Heart left ventricle (tissue), 16 donors: ENCODE data around the gene HOXA2. TPM values are rescaled to one million over a fixed set of nuclear protein-coding genes. Genes with fewer than 3 reads are reported as not detected.

Experiments
- ATAC-seq, 4 donors: fragments of 200-7000 bp; cut with Tn5 transposase; one replicate each; pipeline ENCODE4 v1.9.1; 2020 to 2022; ENCODE audit warnings: moderate library complexity in 4 of 4, mild to moderate bottlenecking in 3 of 4, moderate number of reproducible peaks in 1 of 4
- DNase-seq, 5 donors: peaks; one replicate each; pipeline ENCODE4 v3.0.0-alpha.2; 2020
- H3K27ac ChIP-seq, 12 donors: fragments of 200-600 bp; sonication (generic) in 4 of 12; one replicate each; pipeline versions ENCODE4 v1.5.0 to v1.8.0; 2016 to 2022; ENCODE audit warnings: mild to moderate bottlenecking in 2 of 12
- H3K27me3 ChIP-seq, 9 donors: fragments of 200-600 bp; sonication (generic) in 2 of 9; one replicate each; pipeline versions ENCODE4 v1.5.1 to v1.8.0; 2016 to 2022; ENCODE audit warnings: mild to moderate bottlenecking in 3 of 9
- H3K36me3 ChIP-seq, 9 donors: fragments of 200-600 bp; sonication (generic) in 2 of 9; one replicate each; pipeline versions ENCODE4 v1.5.0 to v1.8.0; 2018 to 2022; ENCODE audit warnings: mild to moderate bottlenecking in 2 of 9
- H3K4me1 ChIP-seq, 12 donors: fragments of 200-600 bp; sonication (generic) in 4 of 12; one replicate each; pipeline versions ENCODE4 v1.5.0 to v1.8.0; 2016 to 2022; ENCODE audit warnings: mild to moderate bottlenecking in 3 of 12
- H3K4me3 ChIP-seq, 12 donors: fragments of 200-600 bp; sonication (generic) in 4 of 12; one replicate each; pipeline versions ENCODE4 v1.5.0 to v1.8.0; 2017 to 2022; ENCODE audit warnings: mild to moderate bottlenecking in 9 of 12, moderate library complexity in 4 of 12
- H3K9me3 ChIP-seq, 12 donors: fragments of 200-600 bp; sonication (generic) in 4 of 12; one replicate each; pipeline versions ENCODE4 v1.5.0 to v1.8.0; 2016 to 2022; ENCODE audit warnings: mild to moderate bottlenecking in 1 of 12
- CTCF ChIP-seq, 12 donors: fragments of 200-600 bp; sonication (generic) in 4 of 12; IDR thresholded peaks; one replicate each; pipeline versions ENCODE4 v1.5.0 to v1.8.0; 2018 to 2022; ENCODE audit warnings: antibody characterized with exemption in 12 of 12, mild to moderate bottlenecking in 5 of 12
- POLR2A ChIP-seq, 2 donors: fragments of 450-650 bp; IDR thresholded peaks; one replicate each; pipeline ENCODE4 v1.6.1; 2017; ENCODE audit warnings: antibody characterized with exemption in 2 of 2, mild to moderate bottlenecking in 2 of 2, moderate library complexity in 2 of 2
- WGBS, 4 donors: extraction: QIAGEN DNeasy Blood & Tissue Kit in 2 of 4; methylation state at CpG; one replicate each; pipeline versions ENCODE4 v1.1.5 to v1.1.7; 2013 to 2018; 5-methylcytosine and 5-hydroxymethylcytosine counted together
- intact Hi-C, 10 donors: fragments of 100-400 bp; cut with DNase I; formaldehyde crosslinking; loops; one replicate each; pipeline versions ENCODE4 v1.11.1 to v1.14.2; 2022
- polyA plus RNA-seq, 2 donors: library from polyadenylated mRNA; stranded (reverse); fragments of 200-250 nt; gene quantifications; one replicate each; pipeline ENCODE4 v1.2.3, GENCODE V29; 2013
- total RNA-seq, 9 donors: library from RNA; depleted of rRNA in 2 of 9; stranded (reverse); fragments of >200 nt in 2 of 9; fragmentation: NEBNext Ultra II Directional in 3 of 9; extraction: Animal tissue kit (Norgen Biotek cat#: 25700) in 3 of 9; gene quantifications; one replicate each; pipeline versions ENCODE4 v1.1.0 to v1.2.4, GENCODE V29; 2016 to 2023
- donor health status: ischemic (EF 13 %, LVEDD 7.1; RV severe dilation, severe dysfunction).
- donor health status: healthy with polysubstance abuse.
- donor health status: DM: no; HTN: yes; CAD: no.
- donor health status: DM: no; HTN: no; CAD: no.
- donor health status: ischemic (EF 25% LVEDD 6.9; RV normal size, moderate dysfunction).
- donor health status: ischemic (EF 25% LVEDD 5.7; RV mildly dilated, moderate dysfunction).
- donor health status: healthy.
- donor health status: DM: yes; HTN: yes; CAD: no.
- donor health status: ischemic (EF 35%, LVEDD 5.7; RV mildly dilated, moderate dysfunction).
- donor health status: nonischemic (EF 11% LVEDD 7.7; RV severe dilation, severe dysfunction).
- donor health status: DM: yes; HTN: yes; CAD: no.
- donor health status: PGD.
- donor health status: ischemic (EF 29% LVEDD 5.4; RV normal size, mild dysfunction).
- donor health status: nonischemic (EF 23%, LVEDD 6.1; RV moderate dilation, normal function).

The HOXA2 gene
- total and polyA plus RNA-seq, 11 donors = 0.03 to 0.57 (median 0.14) TPM; not detected in 8

- intact Hi-C loops = no loop called here
- Histone ChIP-seq H3K27ac (peak within 1 kb of the TSS in 1 of 12 donors; percentile 76), H3K4me1 (peaks cover 0 to 68% (median 23%) of the 10 kb centered on the region in 12 donors), H3K27me3 (peaks cover 87 to 100% (median 99%) of the 10 kb centered on the region in 9 donors), H3K4me3 (peak within 1 kb of the TSS in 10 of 12 donors; percentile 17 to 48 (median 30)), H3K9me3 (no peaks in the 10 kb centered on the region), H3K36me3 (no peaks in the 10 kb centered on the region)
- ATAC-seq (no peak), DNase-seq (peak in 1 of 5 donors; percentile 62)
- no peak for TF ChIP-seq POLR2A (IDR thresholded peaks at IDR 0.05)
- TF ChIP-seq CTCF (IDR thresholded peaks at IDR 0.05) = no peak
- WGBS, 4 donors = 6 to 13% (median 6%) methylated on average over 28 to 63 of the region's 63 CpGs
Measured at GRCh38 chr7:27147199-27148030, 44.9 kb upstream of the HOXA2 start, which contains the start of gene HOXA6. Gene HOXA6, minus strand, starts transcription at chr7:27147774. Its CDS starts 25 bp downstream, at chr7:27147749.

- WGBS, 4 donors = 34 to 49% (median 35%) methylated on average over 5 of the region's 5 CpGs
- no peak for ATAC-seq
- intact Hi-C loops = no loop called here
- TF ChIP-seq POLR2A (IDR thresholded peaks at IDR 0.05) (no peak), CTCF (IDR thresholded peaks at IDR 0.05) (no peak)
- peaks cover 0 to 67% (median 23%) of the 10 kb centered on the region in 12 donors for H3K4me1 ChIP-seq
- no peak overlapping the region for H3K4me3 ChIP-seq
- H3K9me3 ChIP-seq = no peaks in the 10 kb centered on the region
- H3K27me3 ChIP-seq = peaks cover 87 to 100% (median 99%) of the 10 kb centered on the region in 9 donors
- H3K36me3 ChIP-seq = no peaks in the 10 kb centered on the region
- no peak for DNase-seq
- H3K27ac ChIP-seq = peak overlapping the region in 1 of 12 donors; percentile 76
Measured at GRCh38 chr7:27146491-27147198, 44.2 kb upstream of the HOXA2 start.

- no peak for ATAC-seq
- H3K27me3 ChIP-seq = peaks cover 84 to 100% (median 98%) of the 10 kb centered on the region in 9 donors
Measured at GRCh38 chr7:27145914-27146412, 43.5 kb upstream of the HOXA2 start.

More at GRCh38 chr7:27145914-27146412, 43.5 kb upstream of the HOXA2 start:
- TF ChIP-seq CTCF (IDR thresholded peaks at IDR 0.05) = no peak
- Histone ChIP-seq H3K4me1 (peaks cover 0 to 60% (median 19%) of the 10 kb centered on the region in 12 donors), H3K9me3 (no peaks in the 10 kb centered on the region), H3K27ac (no peak overlapping the region), H3K4me3 (no peak overlapping the region), H3K36me3 (no peaks in the 10 kb centered on the region)
- 27 to 64% (median 37%) methylated on average over 11 of the region's 11 CpGs for WGBS, 4 donors
- intact Hi-C loops = no loop called here
- peak in 1 of 5 donors; percentile 45 for DNase-seq
